Body of pancreas (tissue), 4 donors: ENCODE data around the gene DHCR7.

Experiments
- CTCF ChIP-seq, 7 experiments: fragments of 450-650 bp in 4 of 7; fragments of 200-600 bp in 3 of 7; sonication (generic) in 3 of 7; IDR thresholded peaks; one replicate each; pipeline ENCODE4 v1.5.1; 2016 to 2019; ENCODE audit warnings: antibody characterized with exemption in 7 of 7
- POLR2A ChIP-seq, 3 donors: fragments of 450-650 bp; IDR thresholded peaks; one replicate each; pipeline ENCODE4 v1.6.1; 2016; ENCODE audit warnings: antibody characterized with exemption in 3 of 3, mild to moderate bottlenecking in 2 of 3

- TF ChIP-seq CTCF (IDR thresholded peaks at IDR 0.05), result no peak
- TF ChIP-seq POLR2A (IDR thresholded peaks at IDR 0.05), result no peak
Observed at GRCh38 chr11:71444811-71445210, 3.4 kb downstream of the DHCR7 start.
